Stimulated activated CD4-positive, alpha-beta T cell treated with anti-CD3 and anti-CD28 coated beads, Interleukin-15, amount 100 ng/mL, for 1 hour (primary cell): ENCODE results near the gene CENPO.

ENCODE experiments used
- DNase-seq, 2 donors: peaks; one replicate each; pipeline ENCODE4 v3.0.0-alpha.2; 2020; ENCODE audit warnings: low read depth in 1 of 2, low spot score in 1 of 2

The CENPO gene

GRCh38 chr2:24857746-24858145, 64.5 kb downstream of the CENPO start:
- no peak for DNase-seq

GRCh38 chr2:24858996-24859395, 65.8 kb downstream of the CENPO start:
- no peak for DNase-seq

- DNase-seq, result no peak
Measured at GRCh38 chr2:24859968-24860600, 66.9 kb downstream of the CENPO start.

- no peak for DNase-seq
Measured at GRCh38 chr2:24860631-24861030, 67.4 kb downstream of the CENPO start.

GRCh38 chr2:24861500-24861899, 68.3 kb downstream of the CENPO start:
- DNase-seq, result no peak

GRCh38 chr2:24863641-24864040, 70.4 kb downstream of the CENPO start:
- DNase-seq, result no peak

- DNase-seq, result no peak
Measured at GRCh38 chr2:24866946-24867345, 73.7 kb downstream of the CENPO start.

- DNase-seq, result no peak
Measured at GRCh38 chr2:24870440-24870839, 77.2 kb downstream of the CENPO start.

GRCh38 chr2:24870891-24871705, 77.9 kb downstream of the CENPO start:
- DNase-seq, result no peak

- no peak for DNase-seq
Measured at GRCh38 chr2:24871852-24872333, 78.7 kb downstream of the CENPO start.
